NCI-H446 (cell line): ENCODE measurements around the gene PTF1A.
"Not testable (repeated sequence)": the region's sequence is repeated elsewhere in the genome, so short reads cannot be mapped to it uniquely, and the experiment has no call there.

ENCODE experiments used
- DNase-seq, 2 experiments: peaks; one replicate each; lab custom pipeline; 2025; lab: John Stamatoyannopoulos, UW

Gene PTF1A

GRCh38 chr10:23203369-23204325 lies 11.5 kb downstream of the PTF1A start:
- DNase-seq, result no peak

DNA sequence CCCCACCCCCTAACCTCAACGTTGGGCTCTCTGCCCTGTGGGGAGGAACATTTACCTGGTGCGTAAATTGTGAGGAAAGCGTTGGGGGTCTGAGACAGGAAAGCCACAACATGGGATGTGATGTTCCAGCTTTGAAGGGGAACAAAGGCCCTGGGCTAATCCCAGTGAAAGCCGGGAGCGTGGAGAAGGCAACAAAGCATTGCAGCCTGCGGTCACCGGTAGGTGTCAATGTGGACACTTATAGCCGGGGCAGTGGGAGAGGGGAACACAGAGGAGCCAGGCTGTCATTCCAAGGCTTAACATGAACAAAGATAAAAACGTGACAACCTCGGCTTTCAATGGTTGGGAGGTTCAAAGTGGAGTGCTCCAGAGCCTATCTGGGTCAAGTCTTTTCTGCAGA lies 12.7 kb downstream of the PTF1A start:
- no peak for DNase-seq

DNA sequence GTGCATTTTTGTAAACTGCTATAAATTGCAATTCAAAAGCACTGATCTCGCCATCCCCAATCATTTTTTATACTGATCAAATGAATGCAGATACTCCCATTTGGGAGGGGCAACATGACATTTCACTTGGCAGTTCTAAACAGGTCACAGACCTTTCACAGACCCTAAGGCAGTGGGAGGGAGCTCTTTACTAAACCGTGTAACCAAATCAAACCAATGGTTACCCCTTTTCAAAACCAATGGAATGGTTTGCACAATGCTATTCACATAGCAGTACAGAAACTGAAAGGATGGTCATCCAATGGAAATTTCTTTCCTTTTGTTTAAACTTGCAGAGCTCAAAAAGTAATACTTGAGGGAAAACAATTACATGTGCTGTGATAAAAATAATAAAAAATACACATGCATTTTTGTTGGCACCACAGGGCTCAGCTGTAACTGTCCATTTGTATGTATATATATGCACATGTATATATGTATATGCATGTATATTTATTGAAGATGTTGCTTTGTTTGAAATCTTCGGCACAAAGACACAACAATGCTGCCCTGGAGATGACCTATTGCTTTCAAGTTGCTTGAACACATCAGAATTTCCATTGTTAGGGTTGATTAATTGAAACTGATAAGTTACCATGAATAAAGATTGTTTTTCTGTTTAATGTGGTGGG lies 14.0 kb downstream of the PTF1A start:
- DNase-seq, result no peak

DNA sequence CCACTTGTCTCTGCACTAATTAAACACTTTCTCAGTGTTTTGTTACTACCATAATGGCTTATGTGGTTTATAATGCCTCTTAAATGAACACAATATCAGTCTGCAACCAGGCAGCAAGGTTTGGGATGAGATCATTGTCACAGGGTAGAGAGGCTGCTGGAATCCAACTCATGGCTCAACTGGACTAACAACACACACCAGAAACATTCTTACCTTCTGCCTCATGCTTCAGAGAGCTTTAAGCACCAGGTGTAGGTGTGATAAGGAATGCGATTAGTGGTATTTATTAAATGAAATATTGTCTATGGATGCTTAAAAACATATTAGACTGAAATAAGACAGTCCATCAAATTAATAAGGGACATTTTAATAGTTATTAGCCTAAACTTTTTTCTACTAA lies 25.4 kb downstream of the PTF1A start:
- no peak for DNase-seq

GRCh38 chr10:23230582-23230981 lies 38.5 kb downstream of the PTF1A start:
- no peak for DNase-seq

GRCh38 chr10:23238015-23238414 lies 45.9 kb downstream of the PTF1A start:
- DNase-seq, result no peak

DNA sequence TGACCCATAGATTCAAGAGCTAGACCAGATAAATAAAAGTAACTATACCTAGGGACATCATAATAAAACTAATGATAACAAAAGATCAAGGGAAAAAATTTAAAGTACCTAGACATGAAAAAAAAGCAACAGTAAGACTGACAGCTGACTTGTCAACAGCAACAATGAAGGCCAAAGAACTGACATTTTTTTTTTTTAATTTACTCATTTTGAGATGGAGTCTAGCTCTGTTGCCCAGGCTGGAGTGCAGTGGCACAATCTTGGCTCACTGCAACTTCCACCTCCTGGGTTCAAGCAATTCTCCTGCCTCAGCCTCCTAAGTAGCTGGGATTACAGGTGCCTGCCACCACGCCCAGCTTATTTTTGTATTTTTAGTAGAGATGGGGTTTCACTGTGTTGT lies 49.7 kb downstream of the PTF1A start:
- not testable (repeated sequence) for DNase-seq
